Right ventricle myocardium inferior (tissue), 1 donor: ENCODE measurements around the gene PLOD3. TPM values are rescaled to one million over a fixed set of nuclear protein-coding genes. Genes with fewer than 3 reads are reported as not detected.

Source experiments
- ATAC-seq: fragments of 200-7000 bp; cut with Tn5 transposase; one replicate; pipeline ENCODE4 v1.9.1; 2020; ENCODE audit warnings: mild to moderate bottlenecking, moderate library complexity
- DNase-seq: peaks from one replicate; pipeline ENCODE4 v3.0.0; 2021; ENCODE audit errors: missing footprints
- intact Hi-C: fragments of 100-400 bp; cut with DNase I; formaldehyde crosslinking; loops from one replicate; pipeline ENCODE4 v1.11.0; 2022
- microRNA-seq: library from miRNA; unstranded; fragments of <30 nt; microRNA quantifications from one replicate; pipeline ENCODE4 v1.2.0, GENCODE V29; 2020
- total RNA-seq: library from RNA; stranded (reverse); fragmentation: NEBNext Ultra II Directional; extraction: Animal tissue kit (Norgen Biotek cat#: 25700); gene quantifications from one replicate; pipeline ENCODE4 v1.2.1, GENCODE V29; 2021
- donor health status: DM: no; HTN: yes; CAD: no; lungs with severe emphysema.

The PLOD3 gene
- total RNA-seq, 1 donor from 2014 or later, result 41.7 TPM

- no peak for ATAC-seq
- no peak for DNase-seq
- intact Hi-C loops, result no loop called here
Measured at GRCh38 chr7:101160910-101161309, 56.5 kb downstream of the PLOD3 start.

- ATAC-seq, result no peak
- DNase-seq, result no peak
- intact Hi-C loops, result no loop called here
Measured at GRCh38 chr7:101159696-101160674, 57.4 kb downstream of the PLOD3 start.

GRCh38 chr7:101156866-101157589, 60.4 kb downstream of the PLOD3 start:
- DNase-seq (no peak), ATAC-seq (no peak)
- intact Hi-C loops, result no loop called here

- intact Hi-C loops, result no loop called here
- no peak for DNase-seq
- no peak for ATAC-seq
Measured at GRCh38 chr7:101156277-101156676, 61.1 kb downstream of the PLOD3 start.

Small RNAs within 50 kb of the gene (microRNA-seq; reads per million reads assigned to microRNA genes)
- gene MIR4653, result not detected

Other genes starting within 250 kb of the PLOD3 start
- not detected for gene MUC12, start 248.0 kb downstream of the PLOD3 start, total RNA-seq
- not detected for gene MUC17, start 197.5 kb downstream of the PLOD3 start, total RNA-seq
- gene TRIM56, start 132.1 kb downstream of the PLOD3 start, total RNA-seq, result 21.0 TPM
- 1.6 TPM for gene SERPINE1, start 90.5 kb downstream of the PLOD3 start, total RNA-seq
- 12.8 TPM for gene AP1S1, start 63.1 kb downstream of the PLOD3 start, total RNA-seq
- not detected for gene VGF, start 52.0 kb downstream of the PLOD3 start, total RNA-seq
- not detected for gene NAT16, start 37.3 kb downstream of the PLOD3 start, total RNA-seq
- gene MOGAT3, start 16.5 kb downstream of the PLOD3 start, total RNA-seq, result not detected
- 57.5 TPM for gene ZNHIT1, start 584 bp upstream of the PLOD3 start, total RNA-seq
- gene CLDN15, start 20.2 kb upstream of the PLOD3 start, total RNA-seq, result 2.5 TPM
- 331 TPM for gene FIS1, start 27.5 kb upstream of the PLOD3 start, total RNA-seq
- gene IFT22, start 104.2 kb upstream of the PLOD3 start, total RNA-seq, result 26.5 TPM
- gene COL26A1, start 145.3 kb upstream of the PLOD3 start, total RNA-seq, result not detected